H1 (cell line): ENCODE measurements around the gene TSSK6. TPM values are rescaled to one million over a fixed set of nuclear protein-coding genes. Genes with fewer than 3 reads are reported as not detected.

Experiments
- CTCF ChIA-PET: fragments of 300-600 bp; sonication (Branson Sonifier 250); formaldehyde crosslinking; loops from one replicate; lab custom pipeline; 2021; ENCODE audit not compliant: partially characterized antibody; lab: Charles Lee
- POLR2A ChIA-PET: fragments of 300-600 bp; sonication (Branson Sonifier 250); formaldehyde crosslinking; loops from one replicate; lab custom pipeline; 2021; ENCODE audit warnings: inconsistent platforms; ENCODE audit not compliant: partially characterized antibody; lab: Charles Lee
- DNase-seq, 2 experiments: peaks; one replicate each; pipeline versions ENCODE4 v3.0.0 to v3.0.0-alpha.2; 2010 to 2022; ENCODE audit warnings: low spot score in 2 of 2, low read depth in 1 of 2, mixed read lengths in 1 of 2
- FAIRE-seq: peaks from 2 replicates; lab custom pipeline; 2011; peaks lifted over from hg19 to GRCh38; lab: Jason Lieb, UNC
- H2AFZ ChIP-seq: 2 replicates; pipeline ENCODE4 v1.8.1; 2012; ENCODE audit warnings: low read length, inconsistent platforms
- H2AK5ac ChIP-seq: 2 replicates; pipeline ENCODE4 v1.6.1; 2013; ENCODE audit warnings: low read depth, low read length
- H2BK120ac ChIP-seq: replicated peaks from 2 replicates; pipeline ENCODE3; 2013; ENCODE audit warnings: low read depth, low read length, inconsistent platforms
- H2BK12ac ChIP-seq: 2 replicates; pipeline ENCODE4 v1.6.1; 2013; ENCODE audit warnings: low read depth, low read length
- H2BK15ac ChIP-seq: 2 replicates; pipeline ENCODE4 v1.6.1; 2013; ENCODE audit warnings: low read length
- H2BK20ac ChIP-seq: 2 replicates; pipeline ENCODE4 v1.6.1; 2013; ENCODE audit warnings: low read length
- H2BK5ac ChIP-seq: 2 replicates; pipeline ENCODE4 v1.6.1; 2013; ENCODE audit warnings: low read depth, low read length
- H3K14ac ChIP-seq: 2 replicates; pipeline ENCODE4 v1.6.1; 2013; ENCODE audit warnings: inconsistent platforms; ENCODE audit not compliant: insufficient read length
- H3K18ac ChIP-seq: 2 replicates; pipeline ENCODE4 v1.6.1; 2013; ENCODE audit warnings: low read length; ENCODE audit errors: extremely low read depth
- H3K23ac ChIP-seq: 2 replicates; pipeline ENCODE4 v1.6.1; 2013; ENCODE audit warnings: inconsistent platforms; ENCODE audit not compliant: insufficient read length
- H3K23me2 ChIP-seq: 2 replicates; pipeline ENCODE4 v1.6.1; 2013; ENCODE audit warnings: low read depth, low read length
- H3K27ac ChIP-seq: 2 replicates; pipeline ENCODE4 v1.6.1; 2011; ENCODE audit warnings: low read depth, low read length, inconsistent platforms
- H3K27me3 ChIP-seq, 4 experiments: replicated peaks in 1 of 4; 1 replicate in 1 of 4; 2 replicates in 3 of 4; pipeline versions ENCODE4 v1.6.1 to v1.8.1; 2011 to 2013; ENCODE audit warnings: low read length in 3 of 4, mild to moderate bottlenecking in 3 of 4, inconsistent platforms in 2 of 4, mixed read lengths in 2 of 4, moderate library complexity in 1 of 4; ENCODE audit not compliant: control insufficient read depth in 3 of 4, insufficient read depth in 3 of 4; ENCODE audit errors: extremely low read depth in 1 of 4
- H3K36me3 ChIP-seq, 4 experiments: 2 replicates each; pipeline versions ENCODE4 v1.6.1 to v1.8.1; 2011 to 2013; ENCODE audit warnings: mild to moderate bottlenecking in 4 of 4, low read length in 3 of 4, moderate library complexity in 2 of 4, control low read depth in 1 of 4, inconsistent platforms in 1 of 4; ENCODE audit not compliant: insufficient read depth in 4 of 4, control insufficient read depth in 2 of 4
- H3K4ac ChIP-seq: replicated peaks from 2 replicates; pipeline ENCODE3; 2013; ENCODE audit warnings: low read length, low read depth, mixed read lengths, inconsistent platforms; ENCODE audit not compliant: insufficient read length
- H3K4me1 ChIP-seq, 4 experiments: replicated peaks in 1 of 4; 1 replicate in 1 of 4; 2 replicates in 3 of 4; pipeline versions ENCODE4 v1.6.1 to v1.8.1; 2011 to 2013; ENCODE audit warnings: low read length in 3 of 4, inconsistent platforms in 2 of 4, mixed read lengths in 1 of 4; ENCODE audit not compliant: insufficient read depth in 4 of 4, control insufficient read depth in 3 of 4
- H3K4me2 ChIP-seq, 2 experiments: 2 replicates each; pipeline versions ENCODE4 v1.6.1 to v1.8.1; 2011 to 2013; ENCODE audit warnings: low read depth in 2 of 2, low read length in 2 of 2, control low read depth in 1 of 2, inconsistent platforms in 1 of 2, mild to moderate bottlenecking in 1 of 2; ENCODE audit not compliant: insufficient read depth in 1 of 2
- H3K4me3 ChIP-seq, 4 experiments: fragments of 200-600, 300-600 bp in 1 of 4; sonication (generic), shearing (Covaris generic), sonication (Bioruptor Twin) in 1 of 4; 2 replicates each; pipeline versions ENCODE4 v1.5.1 to v1.8.1; 2011 to 2016; ENCODE audit warnings: low read length in 4 of 4, low read depth in 3 of 4, control low read depth in 2 of 4, inconsistent platforms in 2 of 4, mild to moderate bottlenecking in 2 of 4, mixed read lengths in 1 of 4, moderate library complexity in 1 of 4; ENCODE audit not compliant: insufficient read depth in 2 of 4; ENCODE audit errors: extremely low read depth in 1 of 4
- H3K56ac ChIP-seq: replicated peaks from 2 replicates; pipeline ENCODE3; 2013; ENCODE audit warnings: low read depth, mild to moderate bottlenecking, mixed read lengths, low read length, inconsistent platforms; ENCODE audit not compliant: insufficient read length
- H3K79me1 ChIP-seq: 2 replicates; pipeline ENCODE4 v1.6.1; 2013; ENCODE audit warnings: low read depth, low read length, control low read depth
- H3K79me2 ChIP-seq, 2 experiments: 2 replicates each; pipeline versions ENCODE4 v1.6.1 to v1.8.1; 2012 to 2013; ENCODE audit warnings: low read length in 2 of 2, mild to moderate bottlenecking in 2 of 2, inconsistent platforms in 1 of 2; ENCODE audit not compliant: insufficient read depth in 2 of 2, control insufficient read depth in 1 of 2
- H3K9ac ChIP-seq, 4 experiments: replicated peaks in 1 of 4; 1 replicate in 1 of 4; 2 replicates in 3 of 4; pipeline versions ENCODE4 v1.6.1 to v1.8.1; 2011 to 2013; ENCODE audit warnings: low read depth in 3 of 4, low read length in 3 of 4, control low read depth in 2 of 4, mild to moderate bottlenecking in 2 of 4, moderate library complexity in 2 of 4, inconsistent platforms in 1 of 4; ENCODE audit errors: extremely low read depth in 1 of 4
- H3K9me3 ChIP-seq, 2 experiments: 2 replicates each; pipeline versions ENCODE4 v1.6.1 to v1.8.1; 2012 to 2013; ENCODE audit warnings: mild to moderate bottlenecking in 2 of 2, moderate library complexity in 2 of 2, control low read depth in 1 of 2, inconsistent platforms in 1 of 2, low read depth in 1 of 2, low read length in 1 of 2, mixed read lengths in 1 of 2; ENCODE audit not compliant: insufficient read depth in 2 of 2
- H4K20me1 ChIP-seq, 2 experiments: replicated peaks in 1 of 2; 2 replicates each; pipeline versions ENCODE3 to v1.8.1; 2011 to 2013; ENCODE audit warnings: inconsistent platforms in 2 of 2, low read length in 2 of 2, mild to moderate bottlenecking in 1 of 2; ENCODE audit not compliant: insufficient read depth in 2 of 2, control insufficient read depth in 1 of 2
- H4K5ac ChIP-seq: 2 replicates; pipeline ENCODE4 v1.6.1; 2013; ENCODE audit warnings: low read length, low read depth, mixed read lengths, inconsistent platforms; ENCODE audit not compliant: insufficient read length
- H4K8ac ChIP-seq: 2 replicates; pipeline ENCODE4 v1.8.0; 2013; ENCODE audit warnings: mild to moderate bottlenecking, moderate library complexity, low read length, inconsistent platforms; ENCODE audit not compliant: insufficient read depth; ENCODE audit errors: extremely low read depth
- H4K91ac ChIP-seq: replicated peaks from 2 replicates; pipeline ENCODE3; 2013; ENCODE audit warnings: low read length, mixed read lengths, inconsistent platforms; ENCODE audit not compliant: insufficient read length
- BACH1 ChIP-seq: IDR thresholded peaks from 2 replicates; pipeline ENCODE4 v1.6.1; 2012; ENCODE audit warnings: low read length, improper control_type of control experiment
- CTCF ChIP-seq, 3 experiments: IDR thresholded peaks; 1 replicate in 2 of 3; 2 replicates in 1 of 3; pipeline versions ENCODE4 v1.5.1 to v1.6.1; 2011; ENCODE audit warnings: low read length in 3 of 3, mild to moderate bottlenecking in 3 of 3, inconsistent platforms in 2 of 3, low read depth in 1 of 3, moderate library complexity in 1 of 3; ENCODE audit not compliant: insufficient read depth in 1 of 3; ENCODE audit errors: control extremely low read depth in 1 of 3
- GTF2F1 ChIP-seq: IDR thresholded peaks from 2 replicates; pipeline ENCODE4 v1.6.1; 2012; ENCODE audit warnings: low read depth, low read length, improper control_type of control experiment, borderline replicate concordance
- KDM4A ChIP-seq: IDR thresholded peaks from one replicate; pipeline ENCODE4 v1.7.1; 2012; ENCODE audit warnings: low read depth, mild to moderate bottlenecking, moderate library complexity, low read length, inconsistent platforms; ENCODE audit not compliant: severe bottlenecking
- RAD21 ChIP-seq, 2 experiments: IDR thresholded peaks in 1 of 2; conservative IDR thresholded peaks in 1 of 2; 2 replicates each; pipeline ENCODE4 v1.6.1; 2011; ENCODE audit warnings: low read depth in 2 of 2, low read length in 2 of 2, improper control_type of control experiment in 1 of 2, inconsistent platforms in 1 of 2, mild to moderate bottlenecking in 1 of 2, moderate library complexity in 1 of 2
- SIN3A ChIP-seq, 2 experiments: IDR thresholded peaks in 1 of 2; conservative IDR thresholded peaks in 1 of 2; 2 replicates each; pipeline ENCODE4 v1.6.1; 2011 to 2012; ENCODE audit warnings: low read length in 2 of 2, improper control_type of control experiment in 1 of 2, low read depth in 1 of 2, mild to moderate bottlenecking in 1 of 2
- WGBS, 2 experiments: shearing (Covaris generic) in 1 of 2; methylation state at CpG; one replicate each; pipeline versions ENCODE4 v1.1.6 to v1.1.7; 2013 to 2015; ENCODE audit warnings: low lambda C conversion rate in 2 of 2, mixed read lengths in 2 of 2, inconsistent platforms in 1 of 2, low coverage in 1 of 2, missing lambda C conversion rate in 1 of 2; ENCODE audit not compliant: insufficient replicate concordance in 2 of 2, insufficient coverage in 1 of 2, insufficient read length in 1 of 2; ENCODE audit errors: extremely low coverage in 1 of 2, missing lambda C conversion rate in 1 of 2; 5-methylcytosine and 5-hydroxymethylcytosine counted together
- polyA plus RNA-seq, 7 experiments: library from polyadenylated mRNA; depleted of rRNA in 3 of 7; stranded (reverse) in 5 of 7; unstranded in 2 of 7; fragments of >200 nt in 5 of 7; fragments of 200-250 nt in 2 of 7; gene quantifications; 1 replicate in 5 of 7; 2 replicates in 1 of 7; 4 replicates in 1 of 7; pipeline versions ENCODE4 v1.2.1 to v1.2.3, GENCODE V29; 2011 to 2013; ENCODE audit warnings: missing spikeins in 2 of 7, mixed read lengths in 2 of 7
- total RNA-seq: library from RNA; stranded (reverse); fragmentation: NEBNext Ultra II Directional; extraction: Animal tissue kit (Norgen Biotek cat#: 25700); gene quantifications from 2 replicates; pipeline ENCODE4 v1.2.1, GENCODE V29; 2021

The TSSK6 gene
- total and polyA plus RNA-seq, 2 of the 8 experiments (the other 6 are each of a cell fraction or from before 2014, with no cell fraction given): 3.6 to 7.8 TPM

- no peak overlapping the region for H3K9ac ChIP-seq
- 39% methylated on average over 48 of the region's 48 CpGs; no CpG with 5 or more reads in 1 of the 2 experiments for WGBS, 2 experiments
- TF ChIP-seq CTCF (IDR thresholded peaks at IDR 0.05; ENCODE audit: control extremely low read depth in 1 of 3, insufficient read depth in 1 of 3, low read depth in 1 of 3, low read length in 3 of 3) (peak; percentile 94 to 96 (median 96)), BACH1 (peak; percentile 36; the same call in 1 of the 2 replicates), SIN3A (conservative IDR thresholded peaks at IDR 0.05 in 1 of 2, IDR thresholded peaks at IDR 0.05 in 1 of 2; ENCODE audit: low read depth in 1 of 2, low read length in 2 of 2) (0 out of 4 replicates have a peak, but pooled peaks of 1 of the 2 experiments have one; percentile 37), GTF2F1 (no peak), KDM4A (no peak), RAD21 (IDR thresholded peaks at IDR 0.05 in 1 of 2, conservative IDR thresholded peaks at IDR 0.05 in 1 of 2; ENCODE audit: low read depth in 2 of 2, low read length in 2 of 2) (peak; percentile 89 to 95)
These were observed 16.8 kb upstream of the TSSK6 start for GRCh38 chr19:19531951-19532805.

More at GRCh38 chr19:19531951-19532805, 16.8 kb upstream of the TSSK6 start:
- no peak overlapping the region for H3K18ac ChIP-seq
- no peak overlapping the region for H2AK5ac ChIP-seq
- H2BK12ac ChIP-seq: no peak overlapping the region; the same call in 1 of the 2 replicates
- H2AFZ ChIP-seq: no peak overlapping the region
- H3K56ac ChIP-seq: no peak overlapping the region
- H2BK15ac ChIP-seq: no peak overlapping the region
- H4K20me1 ChIP-seq: peaks cover 3 to 22% of the 10 kb centered on the region in 2 experiments
- H2BK20ac ChIP-seq: no peak overlapping the region
- H3K4ac ChIP-seq: peak overlapping the region; percentile 35
- no peak overlapping the region for H2BK120ac ChIP-seq
- peak overlapping the region; percentile 15 for H4K5ac ChIP-seq
- H4K91ac ChIP-seq: no peak overlapping the region
- FAIRE-seq (no peak), DNase-seq (peak in 1 of 2 experiments; percentile 97)
- ChIA-PET POLR2A (interaction anchor here (0.7 to 3.5 kb wide), 19 partner anchors 8 to 112 kb away, joined by 3 to 17 read pairs (median 4); partner anchors contain the start of genes GMIP, LPAR2, NDUFA13 and TSSK6), CTCF (interaction anchor here (0.5 to 6.7 kb wide), 39 partner anchors 9 to 483 kb away, joined by 3 to 181 read pairs (median 4); partner anchors contain the start of genes GMIP, NDUFA13 and TSSK6)
- no peak overlapping the region for H3K14ac ChIP-seq
- H3K79me2 ChIP-seq: no peaks in the 10 kb centered on the region
- no peaks in the 10 kb centered on the region for H3K79me1 ChIP-seq
- H3K27me3 ChIP-seq: no peaks in the 10 kb centered on the region; a peak in 1 of 7 replicates
- H3K36me3 ChIP-seq: peaks cover 0 to 17% (median 9%) of the 10 kb centered on the region in 4 experiments; a peak in 6 of 8 replicates
- no peaks in the 10 kb centered on the region for H3K23me2 ChIP-seq
- H3K23ac ChIP-seq: no peak overlapping the region
- no peak overlapping the region for H4K8ac ChIP-seq
- H3K27ac ChIP-seq: no peak overlapping the region
- H3K9me3 ChIP-seq: no peaks in the 10 kb centered on the region
- H3K4me3 ChIP-seq: no peak overlapping the region
- no peak overlapping the region for H2BK5ac ChIP-seq
- H3K4me1 ChIP-seq: peaks cover 0 to 3% (median 3%) of the 10 kb centered on the region in 4 experiments; a peak in 3 of 7 replicates
- H3K4me2 ChIP-seq: 0 out of 4 replicates have a peak overlapping the region, but pooled peaks of 1 of the 2 experiments have one; percentile 35
